Lower leg skin (tissue), 3 donors: ENCODE data around the gene STK4.

Experiments
- CTCF ChIP-seq, 3 donors: fragments of 450-650 bp; IDR thresholded peaks; one replicate each; pipeline ENCODE4 v1.5.1; 2016; ENCODE audit warnings: antibody characterized with exemption in 3 of 3, mild to moderate bottlenecking in 3 of 3, moderate library complexity in 2 of 3
- POLR2A ChIP-seq, 2 donors: fragments of 450-650 bp; IDR thresholded peaks; one replicate each; pipeline ENCODE4 v1.6.1; 2016 to 2017; ENCODE audit warnings: antibody characterized with exemption in 2 of 2, mild to moderate bottlenecking in 1 of 2, moderate library complexity in 1 of 2

- no peak for TF ChIP-seq CTCF (IDR thresholded peaks at IDR 0.05)
- TF ChIP-seq POLR2A (IDR thresholded peaks at IDR 0.05): no peak
These were observed 41.8 kb upstream of the STK4 start for GRCh38 chr20:44924541-44924940.
